Right ventricle myocardium superior (tissue), 1 donor: Measurements from ENCODE around the gene LENG1. TPM values are rescaled to one million over a fixed set of nuclear protein-coding genes. Genes with fewer than 3 reads are reported as not detected.

Experiments
- ATAC-seq: fragments of 200-7000 bp; cut with Tn5 transposase; one replicate; pipeline ENCODE4 v1.9.1; 2020; ENCODE audit warnings: mild to moderate bottlenecking; ENCODE audit not compliant: poor library complexity
- DNase-seq: peaks from one replicate; pipeline ENCODE4 v3.0.0-alpha.2; 2020
- intact Hi-C: fragments of 100-400 bp; cut with DNase I; formaldehyde crosslinking; loops from one replicate; pipeline ENCODE4 v1.11.2; 2022
- total RNA-seq: library from RNA; stranded (reverse); fragmentation: NEBNext Ultra II Directional; extraction: Animal tissue kit (Norgen Biotek cat#: 25700); gene quantifications from one replicate; pipeline ENCODE4 v1.2.1, GENCODE V29; 2021
- donor health status: DM: no; HTN: yes; CAD: no; lungs with severe emphysema.

Gene LENG1
- total RNA-seq, 1 donor from 2014 or later: 6.5 TPM

GRCh38 chr19:54152878-54153524 lies 6.5 kb downstream of the LENG1 start:
- intact Hi-C loops: no loop called here
- ATAC-seq (peak; percentile 32), DNase-seq (no peak)

GRCh38 chr19:54152267-54152666 lies 7.3 kb downstream of the LENG1 start:
- intact Hi-C loops: no loop called here
- no peak for ATAC-seq
- DNase-seq: no peak

- ATAC-seq: no peak
- no peak for DNase-seq
- intact Hi-C loops: no loop called here
Observed at GRCh38 chr19:54151362-54152035, 8.0 kb downstream of the LENG1 start.

DNA sequence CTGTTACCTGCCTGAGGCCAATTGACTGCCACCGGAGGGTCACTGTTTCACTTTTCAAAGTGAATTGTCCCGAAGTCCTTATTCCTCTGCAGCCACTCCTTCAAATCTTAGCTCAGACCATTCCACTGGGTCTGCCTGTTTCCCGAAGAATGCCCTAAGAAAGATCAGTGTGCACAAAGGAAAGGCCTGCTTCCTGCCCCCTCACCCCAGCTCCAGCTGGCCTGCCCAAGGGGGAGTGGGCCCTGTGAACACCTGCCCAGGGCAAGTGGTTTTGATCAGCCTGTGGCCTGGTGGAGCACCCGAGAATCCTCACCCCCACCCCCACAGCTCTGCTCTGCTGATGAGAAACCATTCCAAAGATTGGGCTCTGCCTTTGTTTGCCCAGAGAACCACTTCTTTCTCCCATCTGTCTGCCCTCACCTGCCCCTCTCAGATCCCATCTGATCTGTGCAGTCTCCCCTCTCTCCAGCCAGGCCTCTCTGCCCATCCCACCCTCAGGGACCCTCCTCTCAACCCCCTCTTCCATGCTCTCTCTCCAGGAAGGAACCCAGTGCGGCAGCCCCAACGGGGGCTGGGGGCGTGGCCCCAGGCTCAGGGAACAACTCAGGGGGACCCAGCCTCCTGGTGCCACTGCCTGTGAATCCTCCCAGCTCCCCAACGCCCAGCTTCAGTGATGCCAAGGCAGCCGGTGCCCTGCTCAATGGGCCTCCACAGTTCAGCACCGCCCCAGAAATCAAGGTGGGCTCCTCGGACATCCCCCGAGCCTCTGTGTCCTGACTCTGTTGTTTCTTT lies 10.3 kb downstream of the LENG1 start:
- DNase-seq (no peak), ATAC-seq (no peak)
- intact Hi-C loops: no loop called here

DNA sequence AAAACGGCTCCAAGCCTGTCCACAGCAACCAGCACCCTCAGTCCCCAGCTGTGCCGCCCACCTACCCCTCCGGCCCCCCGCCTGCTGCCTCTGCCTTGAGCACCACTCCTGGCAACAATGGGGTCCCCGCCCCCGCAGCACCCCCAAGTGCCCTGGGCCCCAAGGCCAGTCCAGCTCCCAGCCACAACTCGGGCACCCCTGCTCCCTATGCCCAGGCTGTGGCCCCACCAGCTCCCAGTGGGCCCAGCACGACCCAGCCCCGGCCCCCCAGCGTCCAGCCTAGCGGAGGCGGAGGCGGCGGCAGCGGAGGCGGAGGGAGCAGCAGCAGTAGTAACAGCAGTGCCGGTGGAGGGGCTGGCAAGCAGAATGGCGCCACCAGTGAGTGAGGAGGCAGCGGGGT lies 11.4 kb downstream of the LENG1 start:
- ATAC-seq (no peak), DNase-seq (no peak)
- intact Hi-C loops: no loop called here

DNA sequence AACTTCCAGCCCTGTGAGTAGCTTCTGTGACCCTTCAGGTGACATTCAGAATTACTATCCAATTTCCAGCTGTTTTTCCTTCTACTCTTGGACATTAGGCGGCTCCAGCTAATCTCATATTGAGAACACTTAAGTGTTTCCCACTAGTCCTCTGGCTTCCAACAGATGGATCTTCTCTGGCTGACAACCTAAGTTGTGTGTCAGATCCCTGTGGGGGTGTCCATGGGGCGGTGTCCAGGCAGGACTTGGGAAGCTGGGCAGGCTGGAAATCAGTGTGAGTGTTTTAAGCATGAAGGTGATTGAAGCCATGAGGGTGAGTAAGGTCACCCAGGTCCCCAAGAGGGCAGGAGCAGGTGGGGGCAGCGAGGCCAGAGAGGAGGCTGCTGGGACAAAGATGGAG lies 11.8 kb downstream of the LENG1 start:
- DNase-seq (peak; percentile 80), ATAC-seq (peak; percentile 73)
- intact Hi-C loops: no loop called here

- DNase-seq: no peak
- intact Hi-C loops: no loop called here
- no peak for ATAC-seq
Observed at GRCh38 chr19:54145541-54146158, 13.9 kb downstream of the LENG1 start.

DNA sequence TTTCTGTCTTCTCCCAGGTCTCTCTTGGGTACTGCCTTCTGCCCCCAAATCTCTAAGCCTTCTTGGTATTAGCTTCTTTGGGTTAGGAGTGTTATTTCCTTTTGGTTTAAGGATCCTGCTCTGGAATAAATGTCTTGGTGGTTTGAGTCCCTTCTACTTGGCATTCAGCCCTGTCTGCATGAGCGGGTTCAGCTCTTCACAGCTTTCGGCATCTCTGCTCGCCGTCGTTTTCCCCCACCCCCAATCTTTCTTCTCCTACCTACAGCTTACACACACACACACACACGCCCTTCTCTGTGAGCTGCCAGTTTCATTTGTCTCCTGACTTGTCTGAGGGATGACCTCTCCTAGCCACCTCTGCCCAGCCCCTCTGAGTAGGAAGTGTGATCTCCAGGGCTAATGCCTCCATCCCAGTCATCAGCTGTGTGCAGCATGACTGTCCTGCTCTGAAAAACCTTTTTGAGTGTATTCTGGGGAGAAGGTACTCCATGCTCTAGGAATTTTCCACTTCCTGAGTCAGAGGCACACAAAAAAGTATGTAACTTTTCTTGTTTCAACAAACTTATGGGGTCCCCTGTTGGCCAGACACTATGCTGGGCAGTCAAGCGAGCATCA lies 17.2 kb downstream of the LENG1 start:
- ATAC-seq (no peak), DNase-seq (no peak)
- intact Hi-C loops: no loop called here

DNA sequence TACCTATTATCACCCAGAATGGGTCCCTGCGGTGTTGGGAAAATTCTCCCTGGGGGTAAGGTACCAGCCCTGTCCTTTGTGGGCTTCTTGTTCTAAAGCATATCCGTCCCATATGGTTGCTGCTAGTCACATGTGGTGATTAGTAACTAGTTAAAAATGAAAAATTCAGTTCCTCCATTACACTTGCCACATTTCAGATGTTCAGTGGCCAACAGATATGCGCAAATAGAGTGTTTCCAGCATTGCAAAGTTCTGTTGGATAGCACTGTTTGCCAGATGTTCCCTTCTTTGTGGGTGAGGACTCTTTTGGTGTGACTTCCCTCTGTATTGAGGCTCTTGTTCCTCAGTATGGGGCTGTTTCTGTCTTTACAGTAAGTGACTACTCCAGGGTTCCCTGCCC lies 18.2 kb downstream of the LENG1 start:
- intact Hi-C loops: no loop called here
- no peak for DNase-seq
- ATAC-seq: no peak

- intact Hi-C loops: no loop called here
- ATAC-seq (no peak), DNase-seq (no peak)
Observed at GRCh38 chr19:54138489-54139256, 20.8 kb downstream of the LENG1 start.

- DNase-seq (no peak), ATAC-seq (no peak)
- intact Hi-C loops: no loop called here
Observed at GRCh38 chr19:54137699-54138488, 21.6 kb downstream of the LENG1 start, which contains the start of gene CNOT3. TSS of gene CNOT3 (plus strand) at chr19:54137762. CDS start at chr19:54142979, 5,217 bp downstream.

- intact Hi-C loops: no loop called here
- DNase-seq (peak; percentile 99), ATAC-seq (peak; percentile 92)
Observed at GRCh38 chr19:54136864-54137698, 22.4 kb downstream of the LENG1 start.

DNA sequence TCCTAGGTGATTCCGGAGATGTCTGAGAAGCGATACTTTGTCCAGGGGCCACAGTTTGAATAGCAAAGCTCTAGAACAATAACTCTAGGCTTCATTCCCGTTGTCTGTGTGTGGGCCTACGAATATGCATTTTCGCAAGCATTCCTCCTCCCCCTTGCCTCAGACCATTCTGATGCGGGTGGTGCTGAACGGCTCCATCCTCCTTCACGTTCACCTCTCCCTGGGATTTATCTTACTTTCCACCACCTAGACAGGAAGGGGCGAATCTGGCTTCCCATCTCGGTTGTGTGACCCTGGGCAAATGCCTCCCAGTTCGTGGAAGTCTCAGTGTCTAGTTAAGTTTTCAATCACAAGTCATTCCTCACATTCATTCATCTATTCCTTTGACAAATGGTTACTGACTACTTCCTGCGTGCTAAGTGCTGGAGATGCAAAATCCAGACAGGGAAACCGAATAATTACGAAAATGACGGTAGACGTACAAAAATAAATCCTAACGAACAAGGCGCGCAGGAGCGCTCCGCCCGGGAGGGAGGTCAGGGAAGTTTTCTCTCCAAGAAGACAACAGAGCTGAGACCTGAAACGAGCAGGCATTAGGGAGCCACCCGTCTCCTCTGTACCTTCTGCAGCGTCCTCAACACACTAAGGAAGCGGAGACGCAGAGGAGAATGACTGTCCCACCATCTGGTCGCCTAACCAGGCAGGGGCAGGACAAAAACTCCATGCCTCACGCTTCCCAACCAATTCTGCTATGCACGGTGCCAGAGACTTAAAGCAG lies 23.2 kb downstream of the LENG1 start:
- ATAC-seq (no peak), DNase-seq (no peak)
- intact Hi-C loops: no loop called here

GRCh38 chr19:54133957-54134590 lies 25.4 kb downstream of the LENG1 start:
- ATAC-seq (no peak), DNase-seq (no peak)

GRCh38 chr19:54133312-54133956 lies 26.1 kb downstream of the LENG1 start:
- intact Hi-C loops: no loop called here
- ATAC-seq (no peak), DNase-seq (no peak)

More at GRCh38 chr19:54133957-54134590, 25.4 kb downstream of the LENG1 start:
- intact Hi-C loops: no loop called here
